GM19193 (cell line): ENCODE measurements around the gene ADARB2.

Experiments used
- POLR2A ChIP-seq: IDR thresholded peaks from 4 replicates; pipeline ENCODE4 v1.6.1; 2011; ENCODE audit not compliant: insufficient read depth, insufficient read length; ENCODE audit errors: extremely low read depth

The ADARB2 gene

GRCh38 chr10:1608851-1609647 lies 128.3 kb downstream of the ADARB2 start:
- TF ChIP-seq POLR2A = no peak

GRCh38 chr10:1608408-1608807 lies 128.9 kb downstream of the ADARB2 start:
- TF ChIP-seq POLR2A = no peak

GRCh38 chr10:1607466-1607865 lies 129.9 kb downstream of the ADARB2 start:
- no peak for TF ChIP-seq POLR2A

GRCh38 chr10:1605999-1606940 lies 131.1 kb downstream of the ADARB2 start:
- no peak for TF ChIP-seq POLR2A

- no peak for TF ChIP-seq POLR2A
Observed at GRCh38 chr10:1605121-1605520, 132.2 kb downstream of the ADARB2 start.

- no peak for TF ChIP-seq POLR2A
Observed at GRCh38 chr10:1604246-1604645, 133.1 kb downstream of the ADARB2 start.

GRCh38 chr10:1603181-1603580 lies 134.1 kb downstream of the ADARB2 start:
- TF ChIP-seq POLR2A = no peak

- TF ChIP-seq POLR2A = no peak
Observed at GRCh38 chr10:1602037-1602484, 135.3 kb downstream of the ADARB2 start.

GRCh38 chr10:1601406-1601805 lies 135.9 kb downstream of the ADARB2 start:
- TF ChIP-seq POLR2A = no peak

- no peak for TF ChIP-seq POLR2A
Observed at GRCh38 chr10:1600861-1601260, 136.5 kb downstream of the ADARB2 start.

- no peak for TF ChIP-seq POLR2A
Observed at GRCh38 chr10:1598393-1599153, 138.8 kb downstream of the ADARB2 start.

- no peak for TF ChIP-seq POLR2A
Observed at GRCh38 chr10:1597370-1598146, 139.8 kb downstream of the ADARB2 start.

GRCh38 chr10:1596482-1597099 lies 140.7 kb downstream of the ADARB2 start:
- TF ChIP-seq POLR2A = no peak

- no peak for TF ChIP-seq POLR2A
Observed at GRCh38 chr10:1595726-1596125, 141.6 kb downstream of the ADARB2 start.
